Measurements from ENCODE around the gene FBXW11. TPM values are rescaled to one million over a fixed set of nuclear protein-coding genes. Genes with fewer than 3 reads are reported as not detected.

The FBXW11 gene
- total RNA-seq, 1 experiment from 2014 or later: 71.5 TPM

GRCh38 chr5:171816666-171817065 is 189.8 kb downstream of the FBXW11 start:
- DNase-seq (ENCODE audit: extremely low read depth, low read depth): no peak

GRCh38 chr5:171813813-171814490 is 192.5 kb downstream of the FBXW11 start:
- no peak for DNase-seq (ENCODE audit: extremely low read depth, low read depth)

- DNase-seq (ENCODE audit: extremely low read depth, low read depth): no peak
Observed at GRCh38 chr5:171813270-171813669, 193.2 kb downstream of the FBXW11 start.

Other genes with a start within 250 kb of the FBXW11 start
- not detected in 2 replicates for gene SMIM23, start 220.8 kb downstream of the FBXW11 start, total RNA-seq (2014; rRNA removed; shearing (Covaris generic))
- gene STK10, start 181.6 kb upstream of the FBXW11 start, total RNA-seq (2014; rRNA removed; shearing (Covaris generic)): 4.4 and 7.7 TPM in 2 replicates
- gene EFCAB9, start 187.5 kb upstream of the FBXW11 start, total RNA-seq (2014; rRNA removed; shearing (Covaris generic)): not detected in 2 replicates

All from NCI-H460 (cell line).